Suprapubic skin (tissue), 4 donors: ENCODE measurements around the gene ATXN1. TPM values are rescaled to one million over a fixed set of nuclear protein-coding genes. Genes with fewer than 3 reads are reported as not detected.
"Not testable (repeated sequence)": the region's sequence is repeated elsewhere in the genome, so short reads cannot be mapped to it uniquely, and the experiment has no call there.

Source experiments
- DNase-seq, 2 donors: peaks; one replicate each; pipeline ENCODE4 v3.0.0-alpha.2; 2019; ENCODE audit warnings: low spot score in 2 of 2
- H3K27ac ChIP-seq: fragments of 200-600 bp; sonication (generic); one replicate; pipeline ENCODE4 v1.5.1; 2019
- H3K27me3 ChIP-seq: fragments of 200-600 bp; sonication (generic); one replicate; pipeline ENCODE4 v1.5.1; 2019
- H3K36me3 ChIP-seq: fragments of 200-600 bp; sonication (generic); one replicate; pipeline ENCODE4 v1.5.1; 2019
- H3K4me1 ChIP-seq: fragments of 200-600 bp; sonication (generic); one replicate; pipeline ENCODE4 v1.5.1; 2019
- H3K4me3 ChIP-seq: fragments of 200-600 bp; sonication (generic); one replicate; pipeline ENCODE4 v1.5.1; 2019; ENCODE audit warnings: mild to moderate bottlenecking
- H3K9me3 ChIP-seq: fragments of 200-600 bp; sonication (generic); one replicate; pipeline ENCODE4 v1.5.1; 2019
- EP300 ChIP-seq: sonication (generic); formaldehyde crosslinking; IDR thresholded peaks from one replicate; pipeline ENCODE4 v1.6.1; 2017; ENCODE audit warnings: antibody characterized with exemption
- POLR2A ChIP-seq, 2 donors: fragments of 450-650 bp; IDR thresholded peaks; one replicate each; pipeline ENCODE4 v1.6.1; 2017; ENCODE audit warnings: antibody characterized with exemption in 2 of 2, mild to moderate bottlenecking in 2 of 2, moderate library complexity in 2 of 2
- POLR2AphosphoS5 ChIP-seq, 3 donors: sonication (generic); formaldehyde crosslinking; IDR thresholded peaks; one replicate each; pipeline ENCODE4 v1.6.1; 2017; ENCODE audit warnings: antibody characterized with exemption in 3 of 3
- WGBS: methylation state at CpG from one replicate; pipeline ENCODE4 v1.1.5; 2018; 5-methylcytosine and 5-hydroxymethylcytosine counted together
- total RNA-seq, 4 donors: library from RNA; depleted of rRNA; stranded (reverse); fragments of >200 nt; gene quantifications; one replicate each; pipeline ENCODE4 v1.1.0, GENCODE V29; 2016
- TF ChIP-seq, protein P1 (sequence below), 2 donors: fragments of 200-600 bp in 1 of 2; fragments of 450-650 bp in 1 of 2; sonication (generic) in 1 of 2; IDR thresholded peaks; one replicate each; pipeline ENCODE4 v1.5.1; 2016 to 2019; ENCODE audit warnings: antibody characterized with exemption in 2 of 2, mild to moderate bottlenecking in 1 of 2, moderate library complexity in 1 of 2

ATXN1 gene
- total RNA-seq, 4 donors from 2014 or later: 32.8 to 95.4 (median 42.4) TPM

DNA sequence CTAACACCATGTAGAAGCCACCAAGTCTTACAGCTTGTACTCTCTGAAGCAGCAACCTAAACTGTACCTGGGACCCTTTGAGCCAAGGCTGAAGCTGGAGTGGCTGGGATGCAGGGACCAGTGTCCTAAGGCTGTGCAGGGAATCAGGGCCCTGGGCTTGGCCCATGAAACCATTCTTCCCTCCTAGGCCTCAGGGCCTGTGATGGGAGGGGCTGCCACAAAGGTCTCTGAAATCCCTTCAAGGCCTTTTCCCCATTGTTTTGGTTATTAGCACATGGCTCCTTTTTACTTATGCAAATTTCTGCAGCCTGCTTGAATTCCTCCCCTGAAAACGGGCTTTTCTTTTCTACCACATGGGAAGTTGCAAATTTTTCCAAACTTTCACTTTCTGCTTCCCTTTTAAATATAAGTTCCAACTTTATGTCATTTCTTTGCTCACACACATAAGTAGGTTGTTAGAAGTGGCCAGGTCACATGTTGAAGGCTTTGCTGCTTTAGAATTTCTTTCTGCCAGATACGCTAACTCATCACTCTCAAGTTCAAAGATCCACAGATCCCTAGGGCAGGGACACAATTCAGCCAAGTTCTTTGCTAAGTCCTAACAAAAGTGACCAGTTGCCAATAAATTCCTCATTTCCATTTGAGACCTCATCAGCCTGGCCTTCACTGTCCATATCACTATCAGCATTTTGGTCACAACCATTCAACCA is 28.2 kb upstream of the ATXN1 start:
- 70% methylated on average over 2 of the region's 2 CpGs for WGBS

DNA sequence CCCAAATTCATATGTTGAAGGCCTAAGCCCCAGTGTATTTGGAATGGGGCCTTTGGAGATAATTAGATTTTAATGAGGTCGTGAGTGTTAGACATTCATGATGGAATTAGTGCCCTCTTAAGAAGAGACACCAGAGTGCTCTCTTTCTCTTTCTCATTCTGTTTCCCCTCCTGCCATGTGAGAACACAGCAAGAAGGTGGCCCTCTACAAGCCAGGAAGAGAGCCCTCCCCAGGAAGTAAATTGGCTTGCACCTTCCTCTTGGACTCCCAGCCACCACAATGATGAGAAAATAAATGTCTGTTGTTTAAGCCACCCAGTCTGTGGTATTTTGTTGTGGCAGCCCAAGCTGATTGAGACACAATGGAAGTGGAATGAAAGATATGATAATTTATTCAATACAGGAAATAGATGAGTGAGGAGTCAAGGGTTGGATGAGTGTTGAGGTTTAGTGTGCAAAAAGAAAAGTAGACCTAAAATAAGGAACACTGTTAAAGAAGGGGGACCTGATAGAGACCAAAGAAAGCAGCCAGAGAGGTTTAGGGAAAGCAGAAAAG is 25.9 kb upstream of the ATXN1 start:
- TF ChIP-seq POLR2AphosphoS5 (IDR thresholded peaks at IDR 0.05): no peak
- TF ChIP-seq POLR2A (IDR thresholded peaks at IDR 0.05): no peak
- TF ChIP-seq EP300: no peak
- TF ChIP-seq, protein P1, sequence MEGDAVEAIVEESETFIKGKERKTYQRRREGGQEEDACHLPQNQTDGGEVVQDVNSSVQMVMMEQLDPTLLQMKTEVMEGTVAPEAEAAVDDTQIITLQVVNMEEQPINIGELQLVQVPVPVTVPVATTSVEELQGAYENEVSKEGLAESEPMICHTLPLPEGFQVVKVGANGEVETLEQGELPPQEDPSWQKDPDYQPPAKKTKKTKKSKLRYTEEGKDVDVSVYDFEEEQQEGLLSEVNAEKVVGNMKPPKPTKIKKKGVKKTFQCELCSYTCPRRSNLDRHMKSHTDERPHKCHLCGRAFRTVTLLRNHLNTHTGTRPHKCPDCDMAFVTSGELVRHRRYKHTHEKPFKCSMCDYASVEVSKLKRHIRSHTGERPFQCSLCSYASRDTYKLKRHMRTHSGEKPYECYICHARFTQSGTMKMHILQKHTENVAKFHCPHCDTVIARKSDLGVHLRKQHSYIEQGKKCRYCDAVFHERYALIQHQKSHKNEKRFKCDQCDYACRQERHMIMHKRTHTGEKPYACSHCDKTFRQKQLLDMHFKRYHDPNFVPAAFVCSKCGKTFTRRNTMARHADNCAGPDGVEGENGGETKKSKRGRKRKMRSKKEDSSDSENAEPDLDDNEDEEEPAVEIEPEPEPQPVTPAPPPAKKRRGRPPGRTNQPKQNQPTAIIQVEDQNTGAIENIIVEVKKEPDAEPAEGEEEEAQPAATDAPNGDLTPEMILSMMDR (IDR thresholded peaks at IDR 0.05): no peak
- 69% methylated on average over 1 of the region's 1 CpG for WGBS
- H3K4me1 ChIP-seq: no peaks in the 10 kb centered on the region
- no peaks in the 10 kb centered on the region for H3K27me3 ChIP-seq
- H3K9me3 ChIP-seq: no peaks in the 10 kb centered on the region
- H3K4me3 ChIP-seq: no peak overlapping the region
- H3K27ac ChIP-seq: no peak overlapping the region
- H3K36me3 ChIP-seq: no peaks in the 10 kb centered on the region
- no peak for DNase-seq

More for the DNA sequence above, 28.2 kb upstream of the ATXN1 start:
- Histone ChIP-seq H3K4me3 (no peak overlapping the region), H3K9me3 (no peaks in the 10 kb centered on the region), H3K36me3 (no peaks in the 10 kb centered on the region), H3K4me1 (no peaks in the 10 kb centered on the region), H3K27me3 (no peaks in the 10 kb centered on the region), H3K27ac (no peak overlapping the region)
- DNase-seq: no peak
- TF ChIP-seq POLR2A (IDR thresholded peaks at IDR 0.05) (no peak), POLR2AphosphoS5 (IDR thresholded peaks at IDR 0.05) (no peak), EP300 (no peak)
- TF ChIP-seq, protein P1 (IDR thresholded peaks at IDR 0.05): no peak

DNA sequence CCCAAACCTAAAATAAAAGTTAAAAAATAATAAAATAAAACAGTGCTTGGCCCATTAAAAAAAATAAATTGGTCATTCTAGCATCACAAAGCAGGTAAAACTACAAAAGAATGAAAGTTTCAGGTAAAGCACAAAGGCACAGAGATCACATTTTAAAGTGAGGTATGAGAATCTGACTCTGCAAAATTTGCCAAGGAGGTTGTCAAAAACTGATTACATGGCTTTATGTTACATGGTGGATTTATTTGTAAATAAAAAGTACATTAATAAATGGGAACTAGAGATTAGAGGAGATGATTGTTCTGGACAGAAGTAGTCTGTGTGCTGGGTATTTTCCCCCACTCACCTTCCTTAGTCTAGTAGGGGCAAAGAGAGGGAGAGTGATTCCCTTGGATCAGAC is 24.2 kb upstream of the ATXN1 start:
- no peak for DNase-seq
- Histone ChIP-seq H3K9me3 (no peaks in the 10 kb centered on the region), H3K27ac (no peak overlapping the region), H3K36me3 (no peaks in the 10 kb centered on the region), H3K4me1 (peaks cover 15% of the 10 kb centered on the region), H3K27me3 (no peaks in the 10 kb centered on the region), H3K4me3 (no peak overlapping the region)
- TF ChIP-seq EP300 (no peak), POLR2A (IDR thresholded peaks at IDR 0.05) (no peak), POLR2AphosphoS5 (IDR thresholded peaks at IDR 0.05) (no peak)
- TF ChIP-seq, protein P1 (IDR thresholded peaks at IDR 0.05): no peak

DNA sequence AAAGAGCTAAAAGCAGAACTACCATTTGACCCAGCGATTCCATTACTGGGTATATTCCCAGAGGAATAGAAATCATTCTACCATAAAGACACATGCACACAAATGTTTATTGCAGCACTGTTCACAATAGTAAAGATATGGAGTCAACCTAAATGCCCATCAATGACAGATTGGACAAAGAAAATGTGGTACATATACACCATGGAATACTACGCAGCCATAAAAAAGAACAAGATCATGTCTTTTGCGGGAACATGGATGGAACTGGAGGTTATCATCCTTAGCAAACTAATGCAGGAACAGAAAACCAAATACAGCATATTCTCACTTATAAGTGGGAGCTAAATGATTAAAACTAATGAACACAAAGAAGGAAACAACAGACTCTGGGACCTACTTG is 23.7 kb upstream of the ATXN1 start:
- H3K27ac ChIP-seq, H3K9me3 ChIP-seq, DNase-seq, H3K36me3 ChIP-seq, H3K4me3 ChIP-seq, H3K27me3 ChIP-seq: not testable (repeated sequence)
- WGBS: 81% methylated on average over 3 of the region's 3 CpGs
- peaks cover 18% of the 10 kb centered on the region for H3K4me1 ChIP-seq

DNA sequence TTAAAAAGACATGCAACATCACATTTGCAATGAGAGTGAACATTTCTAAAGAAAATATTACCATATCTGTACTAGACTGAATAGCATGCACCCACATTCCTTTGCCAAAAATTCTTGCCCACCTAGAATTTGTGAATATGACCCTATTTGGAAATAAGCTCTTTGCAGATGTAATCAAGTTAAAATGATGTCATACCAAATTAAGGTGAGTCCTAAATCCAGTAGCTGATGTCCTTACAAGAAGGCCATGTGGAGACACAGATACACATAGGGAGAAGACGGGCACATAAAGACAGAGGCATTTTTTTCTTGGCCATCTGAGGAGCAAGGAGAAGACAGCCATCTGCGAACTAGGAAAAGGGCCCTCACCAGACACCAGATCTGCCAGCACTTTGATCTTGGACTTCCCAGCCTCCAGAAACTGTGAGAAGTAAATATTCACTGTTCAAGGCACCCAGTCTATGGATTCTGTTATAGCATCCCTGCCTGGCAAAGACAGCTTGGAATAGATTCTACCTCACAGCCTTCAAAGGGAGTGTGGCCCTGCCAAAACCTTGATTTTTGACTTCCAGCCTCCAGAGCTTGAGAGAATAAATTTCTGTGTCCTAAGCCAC is 22.8 kb upstream of the ATXN1 start:
- WGBS: 100% methylated on average over 2 of the region's 2 CpGs
- H3K4me1 ChIP-seq: peaks cover 18% of the 10 kb centered on the region
- H3K36me3 ChIP-seq: no peaks in the 10 kb centered on the region
- TF ChIP-seq, protein P1 (IDR thresholded peaks at IDR 0.05): no peak
- H3K9me3 ChIP-seq: no peaks in the 10 kb centered on the region
- H3K27ac ChIP-seq: no peak overlapping the region
- H3K27me3 ChIP-seq: no peaks in the 10 kb centered on the region
- DNase-seq: no peak
- no peak overlapping the region for H3K4me3 ChIP-seq
